ENCODE data around the gene VTN.

Gene VTN

GRCh38 chr17:28347261-28347891 lies 22.7 kb downstream of the VTN start:
- Histone ChIP-seq H3K27ac (no peak overlapping the region), H3K27me3 (ENCODE audit: control insufficient read depth, insufficient read depth, low read length) (no peaks in the 10 kb centered on the region), H3K9ac (no peak overlapping the region), H3K4me2 (ENCODE audit: low read length) (no peak overlapping the region), H3K79me2 (no peaks in the 10 kb centered on the region), H2AFZ (no peak overlapping the region), H3K36me3 (ENCODE audit: control insufficient read depth, insufficient read depth, low read length) (no peaks in the 10 kb centered on the region), H3K4me3 (ENCODE audit: low read depth, low read length) (no peak overlapping the region), H3K9me3 (ENCODE audit: control insufficient read depth, low read length) (no peaks in the 10 kb centered on the region), H3K4me1 (peaks cover 20% of the 10 kb centered on the region)
- no peak for TF ChIP-seq CTCF (IDR thresholded peaks at IDR 0.05)

- no peak overlapping the region for H3K4me3 ChIP-seq (ENCODE audit: low read depth, low read length)
- H3K36me3 ChIP-seq (ENCODE audit: control insufficient read depth, insufficient read depth, low read length), result no peaks in the 10 kb centered on the region
- H2AFZ ChIP-seq, result no peak overlapping the region
- no peak overlapping the region for H3K9ac ChIP-seq
- TF ChIP-seq CTCF (IDR thresholded peaks at IDR 0.05), result peak; percentile 32
- no peak overlapping the region for H3K4me2 ChIP-seq (ENCODE audit: low read length)
- H3K27ac ChIP-seq, result peak overlapping the region; percentile 37
- no peaks in the 10 kb centered on the region for H3K79me2 ChIP-seq
- peaks cover 20% of the 10 kb centered on the region for H3K4me1 ChIP-seq
- no peaks in the 10 kb centered on the region for H3K27me3 ChIP-seq (ENCODE audit: control insufficient read depth, insufficient read depth, low read length)
- H3K9me3 ChIP-seq (ENCODE audit: control insufficient read depth, low read length), result no peaks in the 10 kb centered on the region
Measured at GRCh38 chr17:28346746-28347246, 23.3 kb downstream of the VTN start.

GRCh38 chr17:28346199-28346580 lies 23.9 kb downstream of the VTN start:
- Histone ChIP-seq H3K79me2 (no peaks in the 10 kb centered on the region), H3K9me3 (ENCODE audit: control insufficient read depth, low read length) (no peaks in the 10 kb centered on the region), H3K4me1 (peaks cover 20% of the 10 kb centered on the region), H3K9ac (no peak overlapping the region), H3K27me3 (ENCODE audit: control insufficient read depth, insufficient read depth, low read length) (no peaks in the 10 kb centered on the region), H3K4me3 (ENCODE audit: low read depth, low read length) (no peak overlapping the region), H3K4me2 (ENCODE audit: low read length) (no peak overlapping the region), H2AFZ (no peak overlapping the region), H3K27ac (peak overlapping the region; percentile 37), H3K36me3 (ENCODE audit: control insufficient read depth, insufficient read depth, low read length) (no peaks in the 10 kb centered on the region)
- TF ChIP-seq CTCF (IDR thresholded peaks at IDR 0.05), result no peak

GRCh38 chr17:28345419-28346198 lies 24.5 kb downstream of the VTN start:
- no peak for TF ChIP-seq CTCF (IDR thresholded peaks at IDR 0.05)
- Histone ChIP-seq H3K36me3 (ENCODE audit: control insufficient read depth, insufficient read depth, low read length) (no peaks in the 10 kb centered on the region), H3K9ac (no peak overlapping the region), H3K4me1 (peaks cover 20% of the 10 kb centered on the region), H3K79me2 (no peaks in the 10 kb centered on the region), H3K9me3 (ENCODE audit: control insufficient read depth, low read length) (no peaks in the 10 kb centered on the region), H3K27me3 (ENCODE audit: control insufficient read depth, insufficient read depth, low read length) (no peaks in the 10 kb centered on the region), H3K27ac (peak overlapping the region; percentile 37), H3K4me2 (ENCODE audit: low read length) (no peak overlapping the region), H2AFZ (no peak overlapping the region), H3K4me3 (ENCODE audit: low read depth, low read length) (no peak overlapping the region)
